HEK293 (cell line): ENCODE data around the gene RHOV.

Experiments
- KLF10 ChIP-seq: fragments of 450-650 bp; IDR thresholded peaks from 2 replicates; pipeline ENCODE4 v1.5.1; 2018; ENCODE audit warnings: missing biosample characterization, mild to moderate bottlenecking, missing genetic modification characterization
- KLF7 ChIP-seq: fragments of 450-650 bp; formaldehyde crosslinking; IDR thresholded peaks from 2 replicates; pipeline ENCODE4 v1.5.1; 2016; ENCODE audit warnings: missing biosample characterization, missing genetic modification characterization, borderline replicate concordance
- KLF8 ChIP-seq: fragments of 450-650 bp; formaldehyde crosslinking; IDR thresholded peaks from 2 replicates; pipeline ENCODE4 v1.5.1; 2016; ENCODE audit warnings: missing biosample characterization, missing genetic modification characterization
- OSR2 ChIP-seq: fragments of 450-650 bp; formaldehyde crosslinking; IDR thresholded peaks from 2 replicates; pipeline ENCODE4 v1.5.1; 2016; ENCODE audit warnings: missing biosample characterization, missing genetic modification characterization
- SP2 ChIP-seq: fragments of 450-650 bp; formaldehyde crosslinking; IDR thresholded peaks from 2 replicates; pipeline ENCODE4 v1.5.1; 2016; ENCODE audit warnings: missing biosample characterization, missing genetic modification characterization
- SP3 ChIP-seq: fragments of 450-650 bp; formaldehyde crosslinking; IDR thresholded peaks from 2 replicates; pipeline ENCODE4 v1.5.1; 2016; ENCODE audit warnings: missing biosample characterization, missing genetic modification characterization
- SP7 ChIP-seq: fragments of 450-650 bp; formaldehyde crosslinking; IDR thresholded peaks from 2 replicates; pipeline ENCODE4 v1.5.1; 2016; ENCODE audit warnings: missing biosample characterization, missing genetic modification characterization
- ZBTB17 ChIP-seq: fragments of 450-650 bp; formaldehyde crosslinking; IDR thresholded peaks from 2 replicates; pipeline ENCODE4 v1.5.1; 2016; ENCODE audit warnings: missing biosample characterization, missing genetic modification characterization
- ZBTB20 ChIP-seq: fragments of 450-650 bp; formaldehyde crosslinking; IDR thresholded peaks from 2 replicates; pipeline ENCODE4 v1.5.1; 2016; ENCODE audit warnings: missing biosample characterization, missing genetic modification characterization
- ZFHX2 ChIP-seq: fragments of 450-650 bp; formaldehyde crosslinking; conservative IDR thresholded peaks from 2 replicates; pipeline ENCODE4 v1.5.1; 2016; ENCODE audit warnings: missing biosample characterization, missing genetic modification characterization
- ZNF121 ChIP-seq: fragments of 450-650 bp; formaldehyde crosslinking; IDR thresholded peaks from 2 replicates; pipeline ENCODE4 v1.5.1; 2016; ENCODE audit warnings: missing biosample characterization, missing genetic modification characterization
- ZNF24 ChIP-seq: fragments of 450-650 bp; formaldehyde crosslinking; IDR thresholded peaks from 2 replicates; pipeline ENCODE4 v1.5.1; 2016; ENCODE audit warnings: missing biosample characterization, missing genetic modification characterization
- ZNF529 ChIP-seq: fragments of 450-650 bp; formaldehyde crosslinking; IDR thresholded peaks from 2 replicates; pipeline ENCODE4 v1.5.1; 2017; ENCODE audit warnings: missing genetic modification characterization, missing biosample characterization; ENCODE audit not compliant: insufficient replicate concordance
- ZNF561 ChIP-seq: fragments of 450-650 bp; IDR thresholded peaks from 2 replicates; pipeline ENCODE4 v1.5.1; 2018; ENCODE audit warnings: missing biosample characterization, missing genetic modification characterization, borderline replicate concordance
- ZNF596 ChIP-seq: fragments of 450-650 bp; IDR thresholded peaks from 2 replicates; pipeline ENCODE4 v1.5.0; 2018; ENCODE audit warnings: missing biosample characterization, mild to moderate bottlenecking, missing genetic modification characterization, moderate library complexity
- ZNF654 ChIP-seq: fragments of 450-650 bp; formaldehyde crosslinking; IDR thresholded peaks from 2 replicates; pipeline ENCODE4 v1.5.1; 2016; ENCODE audit warnings: low read depth, missing biosample characterization, missing genetic modification characterization
- ZNF660 ChIP-seq: fragments of 450-650 bp; IDR thresholded peaks from 2 replicates; pipeline ENCODE4 v1.5.1; 2018; ENCODE audit warnings: missing biosample characterization, mild to moderate bottlenecking, missing genetic modification characterization
- ZSCAN30 ChIP-seq: fragments of 450-650 bp; IDR thresholded peaks from 2 replicates; pipeline ENCODE4 v1.5.1; 2018; ENCODE audit warnings: missing biosample characterization, mild to moderate bottlenecking, missing genetic modification characterization, moderate library complexity
- TF ChIP-seq, protein P1 (sequence below): fragments of 450-650 bp; formaldehyde crosslinking; IDR thresholded peaks from 2 replicates; pipeline ENCODE4 v1.5.1; 2016; ENCODE audit warnings: missing biosample characterization, missing genetic modification characterization
- TF ChIP-seq, protein P2 (sequence below): fragments of 450-650 bp; formaldehyde crosslinking; IDR thresholded peaks from 2 replicates; pipeline ENCODE4 v1.5.1; 2016; ENCODE audit warnings: missing biosample characterization, missing genetic modification characterization
- TF ChIP-seq, protein P3 (sequence below): fragments of 450-650 bp; formaldehyde crosslinking; IDR thresholded peaks from 2 replicates; pipeline ENCODE4 v1.5.1; 2016; ENCODE audit warnings: missing biosample characterization, missing genetic modification characterization
- TF ChIP-seq, protein P4 (sequence below): fragments of 450-650 bp; formaldehyde crosslinking; IDR thresholded peaks from 2 replicates; pipeline ENCODE4 v1.5.1; 2016; ENCODE audit warnings: missing biosample characterization, missing genetic modification characterization
- TF ChIP-seq, protein P5 (sequence below): fragments of 450-650 bp; formaldehyde crosslinking; IDR thresholded peaks from 2 replicates; pipeline ENCODE4 v1.5.1; 2016; ENCODE audit warnings: missing biosample characterization, missing genetic modification characterization
- TF ChIP-seq, protein P6 (sequence below): fragments of 450-650 bp; formaldehyde crosslinking; IDR thresholded peaks from 2 replicates; pipeline ENCODE4 v1.5.0; 2017; ENCODE audit warnings: missing biosample characterization, missing genetic modification characterization, borderline replicate concordance

The RHOV gene

DNA sequence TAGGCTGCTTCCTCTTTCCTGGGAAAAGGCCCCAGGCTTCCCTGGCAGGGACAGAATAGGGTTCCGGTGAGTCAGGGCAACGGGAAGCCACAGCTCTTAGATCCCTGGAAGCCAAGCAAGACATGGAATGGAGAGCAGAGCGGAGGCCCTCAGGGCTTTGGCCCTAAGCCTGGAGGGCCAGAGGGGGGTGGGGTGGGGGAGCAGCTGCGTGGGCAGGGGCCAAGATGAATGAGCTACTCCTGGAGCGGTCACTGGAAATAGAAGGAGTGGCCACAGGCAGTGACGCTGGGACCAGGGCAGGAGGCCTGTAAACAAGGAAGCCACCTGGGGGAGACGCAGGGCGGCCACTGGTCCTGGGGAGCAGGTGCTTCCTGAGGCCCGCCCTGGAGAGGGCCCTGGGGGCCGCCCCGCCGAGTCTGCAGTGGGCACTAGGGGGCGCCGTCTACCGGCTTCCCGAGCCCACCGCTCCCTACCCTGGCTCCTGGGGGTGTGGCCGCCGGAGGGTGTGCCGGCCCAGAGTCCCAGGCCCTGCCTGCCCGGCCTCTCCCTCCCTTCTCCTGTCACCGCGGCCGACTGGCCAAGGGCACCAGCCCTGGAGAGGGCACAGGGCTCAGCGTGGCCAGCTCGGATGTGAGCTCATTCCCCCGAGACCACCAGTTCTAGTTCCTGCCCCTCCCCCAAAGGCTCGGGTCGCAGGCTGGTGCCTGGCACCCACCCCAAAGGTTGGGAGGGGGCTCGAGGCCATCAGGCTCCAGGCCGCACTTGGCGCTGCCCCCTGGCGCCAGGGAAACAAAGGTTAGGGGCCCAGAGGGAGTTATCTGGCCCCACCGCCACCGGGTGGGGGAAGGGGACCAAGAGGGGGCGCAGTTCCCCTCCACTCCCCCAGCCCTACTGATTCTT lies 32.3 kb upstream of the RHOV start (continued):
- TF ChIP-seq SP3 = peak; percentile 40; the same call in 1 of the 2 replicates
- TF ChIP-seq ZNF529 (tag by site-specific recombination) = no peak
- no peak for TF ChIP-seq KLF7
- TF ChIP-seq KLF8 (tag by site-specific recombination) = peak; percentile 72; the same call in 1 of the 2 replicates
- no peak for TF ChIP-seq ZNF121
- no peak for TF ChIP-seq ZNF24 (tag by site-specific recombination)
- TF ChIP-seq, protein P1, sequence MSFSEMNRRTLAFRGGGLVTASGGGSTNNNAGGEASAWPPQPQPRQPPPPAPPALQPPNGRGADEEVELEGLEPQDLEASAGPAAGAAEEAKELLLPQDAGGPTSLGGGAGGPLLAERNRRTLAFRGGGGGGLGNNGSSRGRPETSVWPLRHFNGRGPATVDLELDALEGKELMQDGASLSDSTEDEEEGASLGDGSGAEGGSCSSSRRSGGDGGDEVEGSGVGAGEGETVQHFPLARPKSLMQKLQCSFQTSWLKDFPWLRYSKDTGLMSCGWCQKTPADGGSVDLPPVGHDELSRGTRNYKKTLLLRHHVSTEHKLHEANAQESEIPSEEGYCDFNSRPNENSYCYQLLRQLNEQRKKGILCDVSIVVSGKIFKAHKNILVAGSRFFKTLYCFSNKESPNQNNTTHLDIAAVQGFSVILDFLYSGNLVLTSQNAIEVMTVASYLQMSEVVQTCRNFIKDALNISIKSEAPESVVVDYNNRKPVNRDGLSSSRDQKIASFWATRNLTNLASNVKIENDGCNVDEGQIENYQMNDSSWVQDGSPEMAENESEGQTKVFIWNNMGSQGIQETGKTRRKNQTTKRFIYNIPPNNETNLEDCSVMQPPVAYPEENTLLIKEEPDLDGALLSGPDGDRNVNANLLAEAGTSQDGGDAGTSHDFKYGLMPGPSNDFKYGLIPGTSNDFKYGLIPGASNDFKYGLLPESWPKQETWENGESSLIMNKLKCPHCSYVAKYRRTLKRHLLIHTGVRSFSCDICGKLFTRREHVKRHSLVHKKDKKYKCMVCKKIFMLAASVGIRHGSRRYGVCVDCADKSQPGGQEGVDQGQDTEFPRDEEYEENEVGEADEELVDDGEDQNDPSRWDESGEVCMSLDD (tag by site-specific recombination) = 0 out of 2 replicates have a peak, but pooled peaks have one; percentile 37
- peak; percentile 43; the same call in 1 of the 2 replicates for TF ChIP-seq ZBTB20 (tag by site-specific recombination)
- TF ChIP-seq ZFHX2 = peak; percentile 44
- TF ChIP-seq ZNF660 (tag by site-specific recombination) = no peak
- TF ChIP-seq, protein P2, sequence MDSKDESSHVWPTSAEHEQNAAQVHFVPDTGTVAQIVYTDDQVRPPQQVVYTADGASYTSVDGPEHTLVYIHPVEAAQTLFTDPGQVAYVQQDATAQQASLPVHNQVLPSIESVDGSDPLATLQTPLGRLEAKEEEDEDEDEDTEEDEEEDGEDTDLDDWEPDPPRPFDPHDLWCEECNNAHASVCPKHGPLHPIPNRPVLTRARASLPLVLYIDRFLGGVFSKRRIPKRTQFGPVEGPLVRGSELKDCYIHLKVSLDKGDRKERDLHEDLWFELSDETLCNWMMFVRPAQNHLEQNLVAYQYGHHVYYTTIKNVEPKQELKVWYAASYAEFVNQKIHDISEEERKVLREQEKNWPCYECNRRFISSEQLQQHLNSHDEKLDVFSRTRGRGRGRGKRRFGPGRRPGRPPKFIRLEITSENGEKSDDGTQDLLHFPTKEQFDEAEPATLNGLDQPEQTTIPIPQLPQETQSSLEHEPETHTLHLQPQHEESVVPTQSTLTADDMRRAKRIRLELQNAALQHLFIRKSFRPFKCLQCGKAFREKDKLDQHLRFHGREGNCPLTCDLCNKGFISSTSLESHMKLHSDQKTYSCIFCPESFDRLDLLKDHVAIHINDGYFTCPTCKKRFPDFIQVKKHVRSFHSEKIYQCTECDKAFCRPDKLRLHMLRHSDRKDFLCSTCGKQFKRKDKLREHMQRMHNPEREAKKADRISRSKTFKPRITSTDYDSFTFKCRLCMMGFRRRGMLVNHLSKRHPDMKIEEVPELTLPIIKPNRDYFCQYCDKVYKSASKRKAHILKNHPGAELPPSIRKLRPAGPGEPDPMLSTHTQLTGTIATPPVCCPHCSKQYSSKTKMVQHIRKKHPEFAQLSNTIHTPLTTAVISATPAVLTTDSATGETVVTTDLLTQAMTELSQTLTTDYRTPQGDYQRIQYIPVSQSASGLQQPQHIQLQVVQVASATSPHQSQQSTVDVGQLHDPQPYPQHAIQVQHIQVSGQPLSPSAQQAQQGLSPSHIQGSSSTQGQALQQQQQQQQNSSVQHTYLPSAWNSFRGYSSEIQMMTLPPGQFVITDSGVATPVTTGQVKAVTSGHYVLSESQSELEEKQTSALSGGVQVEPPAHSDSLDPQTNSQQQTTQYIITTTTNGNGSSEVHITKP (tag by site-specific recombination) = no peak
- TF ChIP-seq, protein P3, sequence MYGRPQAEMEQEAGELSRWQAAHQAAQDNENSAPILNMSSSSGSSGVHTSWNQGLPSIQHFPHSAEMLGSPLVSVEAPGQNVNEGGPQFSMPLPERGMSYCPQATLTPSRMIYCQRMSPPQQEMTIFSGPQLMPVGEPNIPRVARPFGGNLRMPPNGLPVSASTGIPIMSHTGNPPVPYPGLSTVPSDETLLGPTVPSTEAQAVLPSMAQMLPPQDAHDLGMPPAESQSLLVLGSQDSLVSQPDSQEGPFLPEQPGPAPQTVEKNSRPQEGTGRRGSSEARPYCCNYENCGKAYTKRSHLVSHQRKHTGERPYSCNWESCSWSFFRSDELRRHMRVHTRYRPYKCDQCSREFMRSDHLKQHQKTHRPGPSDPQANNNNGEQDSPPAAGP = peak; percentile 65; the same call in 1 of the 2 replicates
- no peak for TF ChIP-seq OSR2 (tag by site-specific recombination)
- peak; percentile 57 for TF ChIP-seq ZNF654 (tag by site-specific recombination)
- peak; percentile 34 for TF ChIP-seq SP2
- TF ChIP-seq, protein P4, sequence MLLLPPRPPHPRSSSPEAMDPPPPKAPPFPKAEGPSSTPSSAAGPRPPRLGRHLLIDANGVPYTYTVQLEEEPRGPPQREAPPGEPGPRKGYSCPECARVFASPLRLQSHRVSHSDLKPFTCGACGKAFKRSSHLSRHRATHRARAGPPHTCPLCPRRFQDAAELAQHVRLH (tag by site-specific recombination) = 0 out of 2 replicates have a peak, but pooled peaks have one; percentile 59
- TF ChIP-seq, protein P5, sequence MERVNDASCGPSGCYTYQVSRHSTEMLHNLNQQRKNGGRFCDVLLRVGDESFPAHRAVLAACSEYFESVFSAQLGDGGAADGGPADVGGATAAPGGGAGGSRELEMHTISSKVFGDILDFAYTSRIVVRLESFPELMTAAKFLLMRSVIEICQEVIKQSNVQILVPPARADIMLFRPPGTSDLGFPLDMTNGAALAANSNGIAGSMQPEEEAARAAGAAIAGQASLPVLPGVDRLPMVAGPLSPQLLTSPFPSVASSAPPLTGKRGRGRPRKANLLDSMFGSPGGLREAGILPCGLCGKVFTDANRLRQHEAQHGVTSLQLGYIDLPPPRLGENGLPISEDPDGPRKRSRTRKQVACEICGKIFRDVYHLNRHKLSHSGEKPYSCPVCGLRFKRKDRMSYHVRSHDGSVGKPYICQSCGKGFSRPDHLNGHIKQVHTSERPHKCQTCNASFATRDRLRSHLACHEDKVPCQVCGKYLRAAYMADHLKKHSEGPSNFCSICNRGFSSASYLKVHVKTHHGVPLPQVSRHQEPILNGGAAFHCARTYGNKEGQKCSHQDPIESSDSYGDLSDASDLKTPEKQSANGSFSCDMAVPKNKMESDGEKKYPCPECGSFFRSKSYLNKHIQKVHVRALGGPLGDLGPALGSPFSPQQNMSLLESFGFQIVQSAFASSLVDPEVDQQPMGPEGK = peak; percentile 96
- peak; percentile 32; the same call in 1 of the 2 replicates for TF ChIP-seq ZSCAN30 (tag by site-specific recombination)
- TF ChIP-seq SP7 (tag by site-specific recombination) = 0 out of 2 replicates have a peak, but pooled peaks have one; percentile 34
- TF ChIP-seq, protein P6, sequence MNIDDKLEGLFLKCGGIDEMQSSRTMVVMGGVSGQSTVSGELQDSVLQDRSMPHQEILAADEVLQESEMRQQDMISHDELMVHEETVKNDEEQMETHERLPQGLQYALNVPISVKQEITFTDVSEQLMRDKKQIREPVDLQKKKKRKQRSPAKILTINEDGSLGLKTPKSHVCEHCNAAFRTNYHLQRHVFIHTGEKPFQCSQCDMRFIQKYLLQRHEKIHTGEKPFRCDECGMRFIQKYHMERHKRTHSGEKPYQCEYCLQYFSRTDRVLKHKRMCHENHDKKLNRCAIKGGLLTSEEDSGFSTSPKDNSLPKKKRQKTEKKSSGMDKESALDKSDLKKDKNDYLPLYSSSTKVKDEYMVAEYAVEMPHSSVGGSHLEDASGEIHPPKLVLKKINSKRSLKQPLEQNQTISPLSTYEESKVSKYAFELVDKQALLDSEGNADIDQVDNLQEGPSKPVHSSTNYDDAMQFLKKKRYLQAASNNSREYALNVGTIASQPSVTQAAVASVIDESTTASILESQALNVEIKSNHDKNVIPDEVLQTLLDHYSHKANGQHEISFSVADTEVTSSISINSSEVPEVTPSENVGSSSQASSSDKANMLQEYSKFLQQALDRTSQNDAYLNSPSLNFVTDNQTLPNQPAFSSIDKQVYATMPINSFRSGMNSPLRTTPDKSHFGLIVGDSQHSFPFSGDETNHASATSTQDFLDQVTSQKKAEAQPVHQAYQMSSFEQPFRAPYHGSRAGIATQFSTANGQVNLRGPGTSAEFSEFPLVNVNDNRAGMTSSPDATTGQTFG (tag by site-specific recombination) = no peak
- peak; percentile 95 for TF ChIP-seq KLF10 (tag by site-specific recombination)
- no peak for TF ChIP-seq ZNF596
- TF ChIP-seq ZNF561 = peak; percentile 71
- TF ChIP-seq ZBTB17 (tag by site-specific recombination) = 0 out of 2 replicates have a peak, but pooled peaks have one; percentile 40
